ENCODE data around the gene CFAP20DC.

CFAP20DC gene

GRCh38 chr3:58804914-58805313 lies 244.9 kb downstream of the CFAP20DC start:
- TF ChIP-seq, protein P1, sequence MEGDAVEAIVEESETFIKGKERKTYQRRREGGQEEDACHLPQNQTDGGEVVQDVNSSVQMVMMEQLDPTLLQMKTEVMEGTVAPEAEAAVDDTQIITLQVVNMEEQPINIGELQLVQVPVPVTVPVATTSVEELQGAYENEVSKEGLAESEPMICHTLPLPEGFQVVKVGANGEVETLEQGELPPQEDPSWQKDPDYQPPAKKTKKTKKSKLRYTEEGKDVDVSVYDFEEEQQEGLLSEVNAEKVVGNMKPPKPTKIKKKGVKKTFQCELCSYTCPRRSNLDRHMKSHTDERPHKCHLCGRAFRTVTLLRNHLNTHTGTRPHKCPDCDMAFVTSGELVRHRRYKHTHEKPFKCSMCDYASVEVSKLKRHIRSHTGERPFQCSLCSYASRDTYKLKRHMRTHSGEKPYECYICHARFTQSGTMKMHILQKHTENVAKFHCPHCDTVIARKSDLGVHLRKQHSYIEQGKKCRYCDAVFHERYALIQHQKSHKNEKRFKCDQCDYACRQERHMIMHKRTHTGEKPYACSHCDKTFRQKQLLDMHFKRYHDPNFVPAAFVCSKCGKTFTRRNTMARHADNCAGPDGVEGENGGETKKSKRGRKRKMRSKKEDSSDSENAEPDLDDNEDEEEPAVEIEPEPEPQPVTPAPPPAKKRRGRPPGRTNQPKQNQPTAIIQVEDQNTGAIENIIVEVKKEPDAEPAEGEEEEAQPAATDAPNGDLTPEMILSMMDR (IDR thresholded peaks at IDR 0.05; ENCODE audit: low read depth, low read length) = no peak
- no peak for DNase-seq (ENCODE audit: extremely low read depth, low read depth)

GRCh38 chr3:58801541-58801940 lies 248.3 kb downstream of the CFAP20DC start:
- TF ChIP-seq, protein P1 (IDR thresholded peaks at IDR 0.05; ENCODE audit: low read depth, low read length) = no peak
- no peak for DNase-seq (ENCODE audit: extremely low read depth, low read depth)

DNA sequence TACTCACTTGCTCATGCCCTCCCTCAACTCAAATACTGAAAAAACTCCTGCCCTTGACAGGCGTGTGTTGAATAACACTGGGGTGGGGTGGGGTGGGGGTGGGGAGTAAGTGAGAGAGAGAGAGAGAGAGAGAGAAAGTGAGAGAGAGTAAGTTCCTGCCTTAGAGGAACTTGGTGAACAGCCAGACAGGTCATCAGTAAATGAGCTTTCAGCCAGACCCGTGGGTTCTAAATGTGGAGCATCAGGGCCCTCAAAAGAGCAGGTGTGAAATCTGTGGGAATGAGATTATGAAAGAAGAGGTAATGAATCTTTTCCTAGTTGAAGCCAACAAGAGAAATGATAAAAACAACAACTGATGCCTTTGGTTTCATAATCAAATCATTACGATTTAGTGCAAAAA lies 248.9 kb downstream of the CFAP20DC start:
- TF ChIP-seq, protein P1 (IDR thresholded peaks at IDR 0.05; ENCODE audit: low read depth, low read length) = no peak
- no peak for DNase-seq (ENCODE audit: extremely low read depth, low read depth)

- TF ChIP-seq, protein P1 (IDR thresholded peaks at IDR 0.05; ENCODE audit: low read depth, low read length) = no peak
- no peak for DNase-seq (ENCODE audit: extremely low read depth, low read depth)
These were observed 249.8 kb downstream of the CFAP20DC start for GRCh38 chr3:58800032-58800431.

DNA sequence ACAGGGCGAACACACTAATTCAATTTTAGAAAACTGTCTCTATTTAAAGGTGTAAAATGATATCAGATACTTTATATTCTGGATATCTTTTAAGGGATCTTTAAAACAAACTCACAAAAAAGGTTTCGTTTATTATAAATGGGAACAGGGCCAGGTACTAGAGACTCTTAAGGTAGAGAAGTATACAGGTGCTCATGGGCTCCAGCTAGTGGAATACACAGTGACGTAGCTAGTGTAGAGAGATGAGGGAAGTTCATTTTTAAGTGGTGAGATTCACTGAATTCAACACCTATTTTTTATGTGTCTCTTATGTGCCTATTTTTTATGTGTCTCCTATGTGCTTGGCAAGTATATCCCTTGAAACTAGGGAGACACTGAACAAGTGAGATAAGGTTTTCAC lies 250.6 kb downstream of the CFAP20DC start:
- DNase-seq (ENCODE audit: extremely low read depth, low read depth) = no peak
- TF ChIP-seq, protein P1 (IDR thresholded peaks at IDR 0.05; ENCODE audit: low read depth, low read length) = no peak

- DNase-seq (ENCODE audit: extremely low read depth, low read depth) = no peak
- TF ChIP-seq, protein P1 (IDR thresholded peaks at IDR 0.05; ENCODE audit: low read depth, low read length) = no peak
These were observed 251.5 kb downstream of the CFAP20DC start for GRCh38 chr3:58798312-58798711.

GRCh38 chr3:58794750-58795149 lies 255.1 kb downstream of the CFAP20DC start:
- DNase-seq (ENCODE audit: extremely low read depth, low read depth) = no peak

More at GRCh38 chr3:58794750-58795149, 255.1 kb downstream of the CFAP20DC start:
- TF ChIP-seq, protein P1 (IDR thresholded peaks at IDR 0.05; ENCODE audit: low read depth, low read length) = no peak

Measured in AG09319 (cell line).